Measurements from ENCODE around the gene RIPOR1. TPM values are rescaled to one million over a fixed set of nuclear protein-coding genes. Genes with fewer than 3 reads are reported as not detected.
A peak's percentile ranks its signal among the peaks of the same experiment; 100 is the strongest.
"Not testable (repeated sequence)": the region's sequence is repeated elsewhere in the genome, so short reads cannot be mapped to it uniquely, and the experiment has no call there.

RIPOR1 gene
- total RNA-seq, 2 donors from 2014 or later: 14.4 to 22.4 TPM

DNA sequence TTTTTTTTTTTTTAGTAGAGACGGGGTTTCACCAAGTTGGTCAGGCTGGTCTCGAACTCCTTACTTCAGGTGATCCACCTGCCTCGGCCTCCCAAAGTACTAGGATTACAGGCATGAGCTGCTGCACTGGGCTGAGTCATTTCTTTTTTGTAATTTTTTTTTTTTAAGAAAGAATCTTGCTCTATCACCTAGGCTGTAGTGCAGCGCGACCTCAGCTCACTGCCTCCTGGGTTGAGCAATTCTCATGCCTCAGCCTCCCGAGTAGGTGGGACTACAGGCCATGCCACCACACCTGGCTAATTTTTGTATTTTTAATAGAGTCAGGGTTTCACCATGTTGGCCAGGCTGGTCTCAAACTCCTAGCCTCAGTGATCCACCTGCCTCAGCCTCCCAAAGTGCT is 5.4 kb downstream of the RIPOR1 start:
- ATAC-seq; intact Hi-C loops (cut with DNase I, micrococcal nuclease); DNase-seq: not testable (repeated sequence)

GRCh38 chr16:67534431-67534830 is 5.8 kb downstream of the RIPOR1 start:
- intact Hi-C loops (cut with DNase I, micrococcal nuclease): no loop called here

GRCh38 chr16:67535201-67535600 is 6.6 kb downstream of the RIPOR1 start:
- intact Hi-C loops (cut with DNase I, micrococcal nuclease): no loop called here
- ATAC-seq (no peak), DNase-seq (no peak)

More at GRCh38 chr16:67534431-67534830, 5.8 kb downstream of the RIPOR1 start:
- no peak for ATAC-seq
- DNase-seq: no peak

GRCh38 chr16:67537270-67537635 is 8.6 kb downstream of the RIPOR1 start:
- ATAC-seq: peak; percentile 28
- peak in 1 of 2 donors; percentile 67 for DNase-seq
- intact Hi-C loops (cut with DNase I, micrococcal nuclease): no loop called here

GRCh38 chr16:67537636-67538591 is 9.3 kb downstream of the RIPOR1 start:
- peak in 1 of 2 donors; percentile 71 for DNase-seq
- intact Hi-C loops (cut with DNase I, micrococcal nuclease): no loop called here
- peak; percentile 56 for ATAC-seq

DNA sequence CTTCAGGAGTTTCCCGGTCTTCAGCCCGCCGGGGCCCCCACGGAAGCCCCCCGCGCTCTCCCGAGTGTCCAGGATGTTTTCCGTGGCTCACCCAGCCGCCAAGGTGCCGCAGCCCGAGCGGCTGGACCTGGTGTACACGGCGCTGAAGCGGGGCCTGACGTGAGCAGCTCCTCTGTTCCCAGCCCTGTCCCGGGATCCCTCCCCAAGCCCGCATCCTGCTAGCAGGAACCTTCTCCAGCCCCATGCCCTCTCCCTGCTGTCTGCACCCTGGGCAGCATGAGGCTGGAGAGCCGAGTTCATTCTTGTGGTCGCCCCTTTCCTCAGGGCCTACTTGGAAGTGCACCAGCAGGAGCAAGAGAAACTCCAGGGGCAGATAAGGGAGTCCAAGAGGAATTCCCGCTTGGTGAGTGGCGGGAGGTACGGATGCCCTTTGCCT is 10.1 kb downstream of the RIPOR1 start:
- DNase-seq: no peak
- intact Hi-C loops (cut with DNase I, micrococcal nuclease): no loop called here
- ATAC-seq: peak; percentile 31

- DNase-seq (no peak), ATAC-seq (peak; percentile 55)
- intact Hi-C loops (cut with DNase I, micrococcal nuclease): no loop called here
These were observed 10.6 kb downstream of the RIPOR1 start for GRCh38 chr16:67539271-67539670.

DNA sequence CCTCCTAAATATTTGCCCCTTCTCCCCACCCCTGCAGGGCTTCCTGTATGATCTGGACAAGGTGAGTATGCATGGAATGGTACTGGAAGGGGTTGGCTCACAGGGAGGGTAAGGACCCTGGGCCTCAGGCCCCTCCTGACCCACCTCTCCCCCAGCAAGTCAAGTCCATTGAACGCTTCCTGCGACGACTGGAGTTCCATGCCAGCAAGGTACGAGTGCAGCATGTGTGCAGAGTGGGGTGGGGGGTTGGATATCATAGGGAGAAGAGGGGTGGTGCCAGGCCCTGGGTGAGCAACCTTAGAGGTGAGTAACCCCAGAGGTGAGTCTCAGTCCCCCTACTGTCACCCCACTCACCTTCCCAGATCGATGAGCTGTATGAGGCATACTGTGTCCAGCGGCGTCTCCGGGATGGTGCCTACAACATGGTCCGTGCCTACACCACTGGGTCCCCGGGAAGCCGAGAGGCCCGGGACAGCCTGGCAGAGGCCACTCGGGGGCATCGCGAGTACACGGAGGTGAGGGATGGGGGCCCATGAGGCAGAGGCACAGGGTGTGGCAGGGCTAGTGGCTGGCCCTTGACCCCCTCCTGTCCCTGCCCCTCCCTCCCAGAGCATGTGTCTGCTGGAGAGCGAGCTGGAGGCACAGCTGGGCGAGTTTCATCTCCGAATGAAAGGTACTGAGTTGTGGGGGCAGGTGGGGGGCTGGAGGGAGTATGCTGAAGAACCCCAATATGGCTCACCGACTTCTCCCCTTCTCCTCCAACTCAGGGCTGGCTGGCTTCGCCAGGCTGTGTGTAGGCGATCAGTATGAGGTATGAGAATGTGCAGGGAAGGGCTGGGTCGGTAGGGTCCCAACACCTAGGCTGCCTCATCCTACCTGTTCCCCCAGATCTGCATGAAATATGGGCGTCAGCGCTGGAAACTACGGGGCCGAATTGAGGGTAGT is 11.3 kb downstream of the RIPOR1 start:
- intact Hi-C loops (cut with DNase I, micrococcal nuclease): no loop called here

DNA sequence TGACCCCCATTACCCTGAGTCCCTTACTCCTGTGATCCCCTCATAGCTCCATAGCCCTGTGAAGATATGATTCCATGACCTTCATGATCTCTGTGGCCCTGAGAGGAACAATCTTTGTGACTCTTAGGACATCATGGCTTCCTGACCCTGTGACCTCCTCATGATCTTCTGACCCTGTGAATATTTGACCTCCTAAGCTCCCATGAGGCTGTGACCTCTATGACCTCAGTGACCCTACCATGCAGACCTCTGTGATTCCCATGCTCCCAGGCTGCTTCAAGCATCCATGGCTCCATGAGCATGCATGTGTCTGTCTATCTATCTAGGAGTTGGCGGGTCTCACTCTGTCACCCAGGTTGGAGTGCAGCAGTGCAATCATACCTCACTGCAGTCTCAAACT is 12.1 kb downstream of the RIPOR1 start:
- intact Hi-C loops (cut with DNase I, micrococcal nuclease): no loop called here
- no peak for ATAC-seq
- no peak for DNase-seq

More for the DNA sequence above, 11.3 kb downstream of the RIPOR1 start:
- ATAC-seq (no peak), DNase-seq (no peak)

DNA sequence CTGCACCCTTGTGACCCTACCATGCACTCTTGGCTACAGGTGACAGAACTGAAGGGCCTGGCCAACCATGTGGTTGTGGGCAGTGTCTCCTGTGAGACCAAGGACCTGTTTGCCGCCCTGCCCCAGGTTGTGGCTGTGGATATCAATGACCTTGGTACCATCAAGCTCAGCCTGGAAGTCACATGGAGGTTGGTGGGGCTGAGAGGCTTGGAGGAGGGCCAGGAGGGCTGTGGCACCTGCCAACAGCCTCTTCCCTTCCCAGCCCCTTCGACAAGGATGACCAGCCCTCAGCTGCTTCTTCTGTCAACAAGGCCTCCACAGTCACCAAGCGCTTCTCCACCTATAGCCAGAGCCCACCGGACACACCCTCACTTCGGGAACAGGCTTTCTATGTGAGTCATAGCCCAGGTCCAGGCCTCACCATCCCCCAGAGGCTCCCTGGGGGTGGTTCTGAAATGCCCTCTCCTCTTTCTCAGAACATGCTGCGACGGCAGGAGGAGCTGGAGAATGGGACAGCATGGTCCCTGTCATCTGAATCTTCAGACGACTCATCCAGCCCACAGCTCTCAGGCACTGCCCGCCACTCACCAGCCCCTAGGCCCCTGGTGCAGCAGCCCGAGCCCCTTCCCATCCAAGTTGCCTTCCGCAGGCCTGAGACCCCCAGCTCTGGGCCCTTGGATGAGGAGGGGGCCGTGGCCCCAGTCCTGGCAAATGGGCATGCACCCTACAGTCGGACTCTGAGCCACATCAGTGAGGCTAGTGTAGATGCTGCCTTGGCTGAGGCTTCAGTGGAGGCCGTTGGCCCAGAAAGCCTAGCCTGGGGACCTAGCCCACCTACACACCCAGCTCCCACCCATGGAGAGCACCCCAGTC is 13.0 kb downstream of the RIPOR1 start:
- ATAC-seq (no peak), DNase-seq (no peak)
- intact Hi-C loops (cut with DNase I, micrococcal nuclease): no loop called here

- intact Hi-C loops (cut with DNase I, micrococcal nuclease): no loop called here
- ATAC-seq (no peak), DNase-seq (peak in 1 of 2 donors; percentile 55)
These were observed 13.8 kb downstream of the RIPOR1 start for GRCh38 chr16:67542464-67542863.

DNA sequence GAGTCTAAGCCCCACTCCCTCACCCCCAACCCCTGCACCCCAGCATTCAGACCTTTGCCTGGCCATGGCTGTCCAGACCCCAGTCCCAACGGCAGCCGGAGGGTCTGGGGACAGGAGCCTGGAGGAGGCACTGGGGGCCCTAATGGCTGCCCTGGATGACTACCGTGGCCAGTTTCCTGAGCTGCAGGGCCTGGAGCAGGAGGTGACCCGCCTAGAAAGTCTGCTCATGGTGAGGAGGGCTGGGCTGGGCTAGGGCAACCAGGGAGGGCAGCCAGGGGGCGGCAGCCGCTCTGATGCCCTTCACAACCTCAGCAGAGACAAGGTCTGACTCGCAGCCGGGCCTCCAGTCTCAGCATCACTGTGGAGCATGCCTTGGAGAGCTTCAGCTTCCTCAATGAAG is 14.4 kb downstream of the RIPOR1 start:
- intact Hi-C loops (cut with DNase I, micrococcal nuclease): no loop called here
- ATAC-seq: no peak
- DNase-seq: no peak

- no peak for DNase-seq
- no peak for ATAC-seq
- intact Hi-C loops (cut with DNase I, micrococcal nuclease): no loop called here
These were observed 15.0 kb downstream of the RIPOR1 start for GRCh38 chr16:67543582-67543981.

DNA sequence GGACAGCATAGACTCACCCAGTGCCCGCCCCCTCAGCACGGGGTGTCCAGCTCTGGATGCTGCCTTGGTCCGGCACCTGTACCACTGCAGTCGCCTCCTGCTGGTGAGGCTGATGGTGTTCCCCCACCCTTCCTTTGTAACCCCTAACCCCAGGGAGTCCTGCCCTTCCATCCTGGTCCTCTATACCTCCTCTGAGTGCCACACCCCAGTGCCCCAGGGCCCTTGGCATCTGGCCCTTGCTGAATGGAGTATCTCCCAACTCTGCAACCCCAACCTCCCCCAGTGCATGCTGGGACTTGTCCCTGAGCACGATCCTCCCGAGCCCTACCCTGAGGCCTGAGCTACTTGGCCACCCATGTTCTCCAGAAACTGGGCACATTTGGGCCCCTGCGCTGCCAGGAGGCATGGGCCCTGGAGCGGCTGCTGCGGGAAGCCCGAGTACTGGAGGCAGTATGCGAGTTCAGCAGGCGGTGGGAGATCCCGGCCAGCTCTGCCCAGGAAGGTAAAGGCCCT is 15.8 kb downstream of the RIPOR1 start:
- DNase-seq (no peak), ATAC-seq (no peak)
- intact Hi-C loops (cut with DNase I, micrococcal nuclease): no loop called here

DNA sequence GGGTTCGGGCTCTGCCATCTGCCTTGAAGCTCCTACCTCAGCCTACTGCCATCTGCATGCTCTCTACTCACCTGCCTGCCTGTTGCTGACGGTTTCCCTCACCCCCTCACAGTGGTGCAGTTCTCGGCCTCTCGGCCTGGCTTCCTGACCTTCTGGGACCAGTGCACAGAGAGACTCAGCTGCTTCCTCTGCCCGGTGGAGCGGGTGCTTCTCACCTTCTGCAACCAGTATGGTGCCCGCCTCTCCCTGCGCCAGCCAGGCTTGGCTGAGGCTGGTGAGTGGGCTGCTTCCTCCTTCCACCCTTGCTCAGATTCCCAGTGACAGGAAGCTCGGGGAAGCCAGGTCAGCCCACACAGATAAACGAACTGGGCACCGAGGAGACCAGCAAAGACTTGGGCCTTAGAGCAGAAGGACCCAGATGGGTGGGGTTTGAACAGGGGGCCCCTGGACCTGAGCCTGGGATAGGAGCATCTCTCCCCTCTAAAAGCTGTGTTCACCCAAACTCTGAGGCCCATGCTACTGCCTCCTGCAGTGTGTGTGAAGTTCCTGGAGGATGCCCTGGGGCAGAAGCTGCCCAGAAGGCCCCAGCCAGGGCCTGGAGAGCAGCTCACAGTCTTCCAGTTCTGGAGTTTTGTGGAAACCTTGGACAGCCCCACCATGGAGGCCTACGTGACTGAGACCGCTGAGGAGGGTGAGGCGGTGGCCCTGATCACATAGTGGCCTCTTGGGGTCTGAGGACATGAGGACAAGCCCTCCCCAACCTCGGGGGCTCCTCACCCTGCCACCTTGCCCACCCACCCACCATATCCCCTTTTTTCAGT is 16.4 kb downstream of the RIPOR1 start:
- ATAC-seq: no peak
- intact Hi-C loops (cut with DNase I, micrococcal nuclease): no loop called here
- no peak for DNase-seq

DNA sequence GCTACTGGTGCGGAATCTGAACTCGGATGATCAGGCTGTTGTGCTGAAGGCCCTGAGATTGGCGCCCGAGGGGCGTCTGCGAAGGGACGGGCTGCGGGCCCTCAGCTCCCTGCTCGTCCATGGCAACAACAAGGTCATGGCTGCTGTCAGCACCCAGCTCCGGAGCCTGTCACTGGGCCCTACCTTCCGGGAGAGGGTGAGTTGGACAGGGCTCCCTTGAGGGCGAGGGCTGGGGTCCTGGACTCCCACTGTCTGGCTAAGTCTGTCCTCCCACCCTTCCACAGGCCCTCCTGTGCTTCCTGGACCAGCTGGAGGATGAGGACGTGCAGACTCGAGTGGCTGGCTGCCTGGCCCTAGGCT is 17.0 kb downstream of the RIPOR1 start:
- ATAC-seq: no peak
- no peak for DNase-seq
- intact Hi-C loops (cut with DNase I, micrococcal nuclease): no loop called here

- ATAC-seq (no peak), DNase-seq (no peak)
- intact Hi-C loops (cut with DNase I, micrococcal nuclease): no loop called here
These were observed 17.5 kb downstream of the RIPOR1 start for GRCh38 chr16:67546091-67546501.
